ENCODE data around the gene DDX10. TPM values are rescaled to one million over a fixed set of nuclear protein-coding genes. Genes with fewer than 3 reads are reported as not detected.

DDX10 gene
- total RNA-seq, 1 experiment from 2014 or later, result 38.7 TPM

GRCh38 chr11:108858622-108859021, 193.8 kb downstream of the DDX10 start:
- Histone ChIP-seq H3K4me3 (ENCODE audit: insufficient read depth, low read depth, low read length) (no peak overlapping the region), H3K27me3 (ENCODE audit: control insufficient read depth, insufficient read depth, low read length) (no peaks in the 10 kb centered on the region), H3K36me3 (replicated peaks; ENCODE audit: control insufficient read depth, insufficient read depth, low read length) (no peaks in the 10 kb centered on the region)
- DNase-seq, result no peak

GRCh38 chr11:108859510-108859909, 194.6 kb downstream of the DDX10 start:
- no peak for DNase-seq
- Histone ChIP-seq H3K36me3 (replicated peaks; ENCODE audit: control insufficient read depth, insufficient read depth, low read length) (no peaks in the 10 kb centered on the region), H3K27me3 (ENCODE audit: control insufficient read depth, insufficient read depth, low read length) (no peaks in the 10 kb centered on the region), H3K4me3 (ENCODE audit: insufficient read depth, low read depth, low read length) (no peak overlapping the region)

DNA sequence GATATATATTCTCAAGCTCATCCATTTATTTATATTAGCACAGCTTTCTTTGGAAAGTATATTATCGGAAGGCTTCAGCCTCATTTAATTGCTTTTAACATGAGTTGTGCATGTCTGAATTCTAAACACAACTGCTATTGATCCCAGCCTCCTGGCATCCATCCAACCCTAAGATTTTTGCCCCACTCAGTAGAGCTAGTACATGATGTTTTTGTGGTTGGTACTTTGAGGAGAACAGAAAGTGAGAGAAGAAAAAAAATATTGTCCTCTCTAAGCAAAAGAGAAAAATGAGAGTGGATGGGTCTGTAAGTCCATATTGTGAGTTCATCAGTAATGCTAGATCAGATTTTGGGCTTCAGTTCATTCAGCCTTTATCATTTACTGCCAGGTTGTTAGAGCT, 198.7 kb downstream of the DDX10 start:
- H3K4me3 ChIP-seq (ENCODE audit: insufficient read depth, low read depth, low read length), result no peak overlapping the region
- no peaks in the 10 kb centered on the region for H3K27me3 ChIP-seq (ENCODE audit: control insufficient read depth, insufficient read depth, low read length)
- no peaks in the 10 kb centered on the region for H3K36me3 ChIP-seq (replicated peaks; ENCODE audit: control insufficient read depth, insufficient read depth, low read length)
- DNase-seq, result no peak

DNA sequence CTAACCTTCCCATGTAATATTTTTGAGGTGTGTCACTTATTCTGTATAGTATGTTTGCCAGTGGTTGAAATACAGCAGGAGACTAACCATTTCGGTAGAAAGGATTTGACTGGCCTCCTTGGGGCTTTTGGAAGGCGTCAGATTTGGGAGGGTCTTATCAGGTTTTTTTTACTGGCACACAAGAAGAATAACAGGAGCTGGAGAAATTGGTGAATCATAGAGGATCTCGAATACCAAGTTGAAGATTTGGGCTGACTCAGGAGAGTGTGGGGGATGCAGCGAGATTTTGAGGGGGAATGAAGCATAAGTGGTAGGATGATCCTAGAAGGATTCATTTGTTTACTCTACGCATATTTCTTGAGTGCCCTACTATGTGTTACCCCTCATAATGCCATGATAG, 200.5 kb downstream of the DDX10 start:
- no peak for DNase-seq
- H3K27me3 ChIP-seq (ENCODE audit: control insufficient read depth, insufficient read depth, low read length), result no peaks in the 10 kb centered on the region
- H3K4me3 ChIP-seq (ENCODE audit: insufficient read depth, low read depth, low read length), result no peak overlapping the region
- H3K36me3 ChIP-seq (replicated peaks; ENCODE audit: control insufficient read depth, insufficient read depth, low read length), result no peaks in the 10 kb centered on the region

DNA sequence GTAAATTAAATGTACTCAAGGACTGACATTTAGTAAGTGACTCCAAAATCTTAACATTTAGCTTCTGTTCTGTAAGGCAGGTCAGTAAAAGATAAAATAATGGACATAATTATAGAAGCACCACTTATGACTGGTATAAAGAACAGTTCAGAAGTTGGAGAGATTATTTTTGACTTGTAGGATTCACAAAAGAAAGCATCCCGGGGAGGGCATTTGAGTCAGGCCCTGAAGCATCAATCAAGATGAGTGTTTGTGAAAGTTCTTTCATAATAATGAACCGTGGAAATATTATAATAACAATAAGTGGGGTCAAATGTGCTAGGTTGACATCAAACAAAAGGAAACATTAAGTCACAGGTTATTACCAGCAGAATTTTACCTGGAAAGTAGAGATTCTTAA, 201.9 kb downstream of the DDX10 start:
- Histone ChIP-seq H3K36me3 (replicated peaks; ENCODE audit: control insufficient read depth, insufficient read depth, low read length) (no peaks in the 10 kb centered on the region), H3K4me3 (ENCODE audit: insufficient read depth, low read depth, low read length) (no peak overlapping the region), H3K27me3 (ENCODE audit: control insufficient read depth, insufficient read depth, low read length) (no peaks in the 10 kb centered on the region)
- no peak for DNase-seq

DNA sequence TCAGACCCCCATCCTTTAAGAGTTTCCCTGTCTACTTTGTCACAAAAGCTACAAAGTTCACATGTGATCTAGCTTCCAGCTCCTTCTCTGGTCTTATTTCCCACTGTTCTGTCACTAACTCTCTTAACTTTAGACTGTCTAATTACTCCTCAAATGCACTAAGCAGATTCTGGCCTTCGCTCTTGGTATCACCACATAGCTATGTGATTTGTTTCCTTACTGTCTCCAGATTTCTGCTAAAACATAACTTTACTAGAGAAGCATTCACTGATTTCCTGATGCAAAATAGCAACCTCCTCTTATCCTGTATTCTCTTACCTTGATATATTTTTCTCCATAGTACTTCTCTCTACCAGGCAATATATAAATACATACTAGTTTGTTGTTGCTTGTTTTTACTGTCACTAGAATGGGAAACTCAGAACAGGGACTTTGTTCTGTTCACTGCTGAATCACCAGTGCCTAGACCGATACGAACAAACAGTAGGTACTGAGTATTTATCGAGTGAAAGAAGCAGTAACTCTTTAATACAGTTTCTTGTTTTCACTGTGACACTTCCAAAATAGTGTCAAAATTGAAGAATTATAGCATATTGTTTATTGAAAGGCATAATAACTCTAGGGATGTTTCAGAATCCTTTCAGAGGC, 205.6 kb downstream of the DDX10 start:
- H3K27me3 ChIP-seq (ENCODE audit: control insufficient read depth, insufficient read depth, low read length), result no peaks in the 10 kb centered on the region
- DNase-seq, result no peak
- H3K36me3 ChIP-seq (replicated peaks; ENCODE audit: control insufficient read depth, insufficient read depth, low read length), result no peaks in the 10 kb centered on the region
- no peak overlapping the region for H3K4me3 ChIP-seq (ENCODE audit: insufficient read depth, low read depth, low read length)

DNA sequence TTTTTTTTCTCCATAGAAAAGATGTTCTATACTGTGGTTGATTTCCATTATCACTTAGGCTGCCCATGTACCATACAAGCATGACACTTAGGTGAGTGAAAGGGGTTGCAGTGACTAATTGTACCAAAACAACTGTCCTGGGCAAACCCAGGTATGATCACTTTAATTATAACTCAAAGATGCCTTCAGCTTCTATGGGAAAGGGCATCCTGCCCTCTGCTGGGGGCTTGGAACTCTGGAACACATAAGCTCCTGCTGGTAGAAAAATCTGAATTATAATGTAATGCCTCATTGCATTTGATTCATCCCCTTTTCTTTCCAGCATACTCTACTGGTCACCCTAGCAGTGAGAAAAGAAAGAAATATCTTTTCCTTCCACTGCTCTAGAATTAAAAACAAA, 206.3 kb downstream of the DDX10 start:
- peak; percentile 11 for DNase-seq
- H3K27me3 ChIP-seq (ENCODE audit: control insufficient read depth, insufficient read depth, low read length), result no peaks in the 10 kb centered on the region
- H3K36me3 ChIP-seq (replicated peaks; ENCODE audit: control insufficient read depth, insufficient read depth, low read length), result no peaks in the 10 kb centered on the region
- H3K4me3 ChIP-seq (ENCODE audit: insufficient read depth, low read depth, low read length), result no peak overlapping the region

DNA sequence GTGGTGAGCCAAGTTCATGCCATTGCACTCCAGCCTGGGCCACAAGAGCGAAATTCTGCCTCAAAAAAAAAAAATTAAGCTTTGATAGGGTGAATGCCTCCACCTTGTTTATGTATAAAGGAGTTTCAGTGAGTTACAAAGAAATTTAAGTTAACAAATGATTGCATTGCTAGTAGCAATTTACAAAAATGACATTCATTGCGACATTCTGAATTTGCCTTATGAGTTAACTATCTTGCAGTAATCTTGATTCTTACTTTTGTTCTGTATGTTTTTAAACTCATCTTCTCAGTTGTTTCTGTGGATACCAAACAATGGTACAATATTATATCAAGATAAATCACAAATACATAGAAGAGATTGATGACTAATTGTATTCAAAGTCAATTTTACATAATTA, 207.0 kb downstream of the DDX10 start:
- no peaks in the 10 kb centered on the region for H3K36me3 ChIP-seq (replicated peaks; ENCODE audit: control insufficient read depth, insufficient read depth, low read length)
- no peak for DNase-seq
- H3K27me3 ChIP-seq (ENCODE audit: control insufficient read depth, insufficient read depth, low read length), result no peaks in the 10 kb centered on the region
- no peak overlapping the region for H3K4me3 ChIP-seq (ENCODE audit: insufficient read depth, low read depth, low read length)

DNA sequence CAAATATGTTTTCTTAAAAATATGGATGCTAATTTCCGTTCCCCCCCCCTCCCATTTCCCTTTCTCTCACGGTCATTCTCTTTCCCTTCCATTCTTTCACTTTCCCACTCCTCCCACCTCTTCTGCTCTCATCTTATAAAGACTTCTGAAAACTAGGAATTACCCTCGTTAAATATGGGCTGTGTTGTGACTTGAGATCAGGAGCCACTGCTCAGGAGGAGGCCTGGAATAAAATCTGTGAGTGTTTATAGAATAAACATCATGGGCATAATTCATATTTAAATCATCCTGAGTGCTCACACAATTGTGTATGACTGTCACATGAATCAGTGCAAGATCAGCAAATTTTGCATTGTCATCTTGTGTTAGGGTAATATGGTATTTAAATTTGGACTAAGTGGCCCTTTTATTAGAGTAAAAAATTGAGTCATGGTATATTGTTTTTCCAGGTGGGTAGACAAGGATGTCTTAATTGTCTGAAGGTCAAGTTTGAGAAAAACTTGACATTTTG, 208.0 kb downstream of the DDX10 start:
- Histone ChIP-seq H3K36me3 (replicated peaks; ENCODE audit: control insufficient read depth, insufficient read depth, low read length) (no peaks in the 10 kb centered on the region), H3K4me3 (ENCODE audit: insufficient read depth, low read depth, low read length) (no peak overlapping the region), H3K27me3 (ENCODE audit: control insufficient read depth, insufficient read depth, low read length) (no peaks in the 10 kb centered on the region)
- DNase-seq, result no peak

DNA sequence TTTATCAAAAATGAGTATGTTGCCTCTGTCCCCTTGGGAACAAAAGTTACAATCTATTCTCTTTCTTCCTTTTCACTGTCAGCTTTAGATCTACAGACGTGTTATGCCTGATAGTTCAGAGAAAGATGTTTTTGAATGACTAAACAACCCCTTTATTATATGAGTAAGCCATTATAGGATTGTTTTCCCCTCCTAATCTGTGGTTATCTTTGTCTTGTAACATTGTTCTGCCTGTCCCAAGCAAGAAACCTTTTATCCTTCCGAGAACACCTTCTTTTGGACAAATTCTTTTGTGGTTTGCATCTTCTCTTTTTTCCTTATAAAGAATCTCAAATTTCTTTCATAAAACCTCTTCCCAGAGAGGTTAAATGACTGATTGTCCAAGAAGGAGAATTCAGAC, 208.4 kb downstream of the DDX10 start:
- Histone ChIP-seq H3K27me3 (ENCODE audit: control insufficient read depth, insufficient read depth, low read length) (no peaks in the 10 kb centered on the region), H3K36me3 (replicated peaks; ENCODE audit: control insufficient read depth, insufficient read depth, low read length) (no peaks in the 10 kb centered on the region), H3K4me3 (ENCODE audit: insufficient read depth, low read depth, low read length) (no peak overlapping the region)
- DNase-seq, result no peak

DNA sequence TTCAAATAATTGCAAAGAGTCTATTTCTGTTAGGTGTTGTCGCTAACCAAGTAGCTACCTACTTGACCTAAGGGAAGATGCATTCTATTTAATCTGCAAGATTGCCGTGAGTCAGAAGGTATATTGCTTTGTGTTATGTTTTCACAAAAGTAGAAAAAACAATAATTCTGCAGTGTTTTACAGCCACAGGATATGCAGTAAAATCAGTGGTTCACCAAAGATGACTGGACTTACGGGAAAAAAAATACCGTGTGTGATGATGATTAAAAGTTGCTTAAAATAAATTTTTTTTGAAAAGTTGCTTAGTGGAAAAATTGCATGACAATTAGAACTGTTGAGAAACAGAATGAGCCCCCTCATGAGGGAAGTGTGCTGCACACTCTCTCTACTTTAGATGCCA, 209.1 kb downstream of the DDX10 start:
- H3K4me3 ChIP-seq (ENCODE audit: insufficient read depth, low read depth, low read length), result no peak overlapping the region
- H3K27me3 ChIP-seq (ENCODE audit: control insufficient read depth, insufficient read depth, low read length), result no peaks in the 10 kb centered on the region
- DNase-seq, result no peak
- no peaks in the 10 kb centered on the region for H3K36me3 ChIP-seq (replicated peaks; ENCODE audit: control insufficient read depth, insufficient read depth, low read length)

- H3K27me3 ChIP-seq (ENCODE audit: control insufficient read depth, insufficient read depth, low read length), result no peaks in the 10 kb centered on the region
- H3K36me3 ChIP-seq (replicated peaks; ENCODE audit: control insufficient read depth, insufficient read depth, low read length), result no peaks in the 10 kb centered on the region
- no peak overlapping the region for H3K4me3 ChIP-seq (ENCODE audit: insufficient read depth, low read depth, low read length)
- no peak for DNase-seq
Observed at GRCh38 chr11:108875134-108875533, 210.3 kb downstream of the DDX10 start.

DNA sequence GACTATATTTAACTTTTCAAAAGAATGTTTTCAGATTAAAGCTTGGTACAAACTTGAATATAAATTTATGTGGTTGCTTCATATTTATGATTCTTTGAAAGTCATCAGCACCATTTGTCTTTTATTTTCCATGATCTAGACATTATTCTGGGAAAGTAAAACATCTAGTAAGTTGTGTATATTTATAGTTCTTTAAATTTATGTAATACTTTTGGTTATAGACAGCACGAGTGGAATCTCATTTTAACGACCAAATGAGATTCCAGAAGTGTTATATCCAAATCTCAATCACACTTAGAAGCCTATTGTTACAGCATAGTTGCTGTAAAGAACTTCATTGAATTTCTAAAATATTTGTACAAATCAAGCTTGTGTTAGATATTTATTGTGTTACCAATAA, 212.3 kb downstream of the DDX10 start:
- Histone ChIP-seq H3K4me3 (ENCODE audit: insufficient read depth, low read depth, low read length) (no peak overlapping the region), H3K36me3 (replicated peaks; ENCODE audit: control insufficient read depth, insufficient read depth, low read length) (no peaks in the 10 kb centered on the region), H3K27me3 (ENCODE audit: control insufficient read depth, insufficient read depth, low read length) (no peaks in the 10 kb centered on the region)
- no peak for DNase-seq

- H3K4me3 ChIP-seq (ENCODE audit: insufficient read depth, low read depth, low read length), result no peak overlapping the region
- no peaks in the 10 kb centered on the region for H3K27me3 ChIP-seq (ENCODE audit: control insufficient read depth, insufficient read depth, low read length)
- no peak for DNase-seq
- H3K36me3 ChIP-seq (replicated peaks; ENCODE audit: control insufficient read depth, insufficient read depth, low read length), result no peaks in the 10 kb centered on the region
Observed at GRCh38 chr11:108880510-108880909, 215.6 kb downstream of the DDX10 start.

DNA sequence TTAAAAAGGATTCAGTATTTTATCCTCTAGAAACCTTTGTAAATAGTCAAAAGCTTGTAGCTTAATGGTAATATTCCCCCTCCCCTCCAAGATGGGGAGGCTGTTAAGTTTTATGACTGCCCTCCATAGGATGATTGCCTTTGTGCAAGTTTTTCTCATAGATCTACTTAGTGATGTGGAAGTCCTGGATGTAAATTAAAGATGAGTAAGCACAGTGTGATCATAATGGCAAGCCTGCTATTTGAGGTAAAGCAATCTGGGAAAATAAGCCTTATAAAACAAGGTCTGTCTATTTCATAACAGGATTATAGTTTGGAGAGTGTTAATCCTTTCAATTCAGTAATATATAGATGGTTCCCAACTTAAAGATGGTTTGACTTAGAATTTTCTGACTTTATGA, 216.3 kb downstream of the DDX10 start:
- DNase-seq, result no peak
- Histone ChIP-seq H3K36me3 (replicated peaks; ENCODE audit: control insufficient read depth, insufficient read depth, low read length) (no peaks in the 10 kb centered on the region), H3K27me3 (ENCODE audit: control insufficient read depth, insufficient read depth, low read length) (no peaks in the 10 kb centered on the region), H3K4me3 (ENCODE audit: insufficient read depth, low read depth, low read length) (no peak overlapping the region)
